Adrenal gland (tissue), 5 donors: ENCODE results near the gene DSC2.

ENCODE experiments used
- CTCF ChIP-seq, 6 experiments: fragments of 450-650 bp in 4 of 6; fragments of 200-600 bp in 2 of 6; sonication (generic) in 1 of 6; IDR thresholded peaks; 1 replicate in 5 of 6; 2 replicates in 1 of 6; pipeline versions ENCODE4 v1.5.1 to v1.8.0; 2016 to 2021; ENCODE audit warnings: antibody characterized with exemption in 6 of 6, mild to moderate bottlenecking in 2 of 6, moderate library complexity in 1 of 6
- POLR2A ChIP-seq, 2 donors: fragments of 450-650 bp; IDR thresholded peaks; one replicate each; pipeline ENCODE4 v1.6.1; 2017; ENCODE audit warnings: antibody characterized with exemption in 2 of 2, mild to moderate bottlenecking in 2 of 2, moderate library complexity in 1 of 2
- donor health status: DM: no; HTN: no; CAD: no.

GRCh38 chr18:31043709-31044108 is 58.5 kb downstream of the DSC2 start:
- TF ChIP-seq CTCF (IDR thresholded peaks at IDR 0.05) (no peak), POLR2A (IDR thresholded peaks at IDR 0.05) (no peak)
